ENCODE results near the gene TMEM140. TPM values are rescaled to one million over a fixed set of nuclear protein-coding genes. Genes with fewer than 3 reads are reported as not detected.
A peak's percentile ranks its signal among the peaks of the same experiment; 100 is the strongest.

The TMEM140 gene
- polyA plus RNA-seq, 1 donor (not counting 4 experiments of a cell fraction or from before 2014, with no cell fraction given) = 0.17 TPM

GRCh38 chr7:135200821-135201331 lies 53.0 kb downstream of the TMEM140 start:
- H3K4me3 ChIP-seq (ENCODE audit: control insufficient read depth in 2 of 3, extremely low read depth in 1 of 3, insufficient read depth in 2 of 3, low read depth in 1 of 3, low read length in 3 of 3) = no peak overlapping the region
- peaks cover 16% of the 10 kb centered on the region for H3K79me2 ChIP-seq (ENCODE audit: control insufficient read depth, insufficient read depth, low read length)
- dilution Hi-C loops (cut with MboI; ENCODE audit: extremely low pct_ligation_motif_present, low sequenced_read_pairs) = no loop called here
- no peak overlapping the region for H3K27ac ChIP-seq (ENCODE audit: control insufficient read depth, insufficient read depth, low read length)
- no peak overlapping the region for H2AFZ ChIP-seq (ENCODE audit: control insufficient read depth, low read length)
- peaks cover 22% of the 10 kb centered on the region for H3K4me1 ChIP-seq (ENCODE audit: control insufficient read depth, extremely low read depth, insufficient read depth, low read length)
- no peaks in the 10 kb centered on the region for H3K27me3 ChIP-seq (ENCODE audit: control insufficient read depth, extremely low read depth, insufficient read depth, low read length)
- no peak overlapping the region for H3K9ac ChIP-seq (ENCODE audit: control insufficient read depth, extremely low read depth, insufficient read depth, low read length)
- FAIRE-seq = peak; percentile 73
- peaks cover 29 to 46% of the 10 kb centered on the region in 2 experiments for H3K36me3 ChIP-seq (ENCODE audit: control insufficient read depth in 2 of 2, extremely low read depth in 1 of 2, insufficient read depth in 2 of 2, low read length in 2 of 2)
- no peaks in the 10 kb centered on the region for H3K9me1 ChIP-seq (ENCODE audit: control insufficient read depth, extremely low read depth, insufficient read depth, low read length)
- H4K20me1 ChIP-seq (ENCODE audit: control insufficient read depth, extremely low read depth, insufficient read depth, low read length) = no peaks in the 10 kb centered on the region
- H3K9me3 ChIP-seq (ENCODE audit: control insufficient read depth, low read depth, low read length) = no peaks in the 10 kb centered on the region
- H3K4me2 ChIP-seq (ENCODE audit: control insufficient read depth, extremely low read depth, insufficient read depth, low read depth, low read length) = no peak overlapping the region
- no peak for TF ChIP-seq EZH2 (IDR thresholded peaks at IDR 0.05; ENCODE audit: low read length)
- DNase-seq (ENCODE audit: low read depth, low spot score) = no peak

- H3K4me3 ChIP-seq (ENCODE audit: control insufficient read depth in 2 of 3, extremely low read depth in 1 of 3, insufficient read depth in 2 of 3, low read depth in 1 of 3, low read length in 3 of 3) = no peak overlapping the region
- H3K4me1 ChIP-seq (ENCODE audit: control insufficient read depth, extremely low read depth, insufficient read depth, low read length) = peaks cover 22% of the 10 kb centered on the region
- DNase-seq (ENCODE audit: low read depth, low spot score) (no peak), FAIRE-seq (no peak)
- no peaks in the 10 kb centered on the region for H3K9me3 ChIP-seq (ENCODE audit: control insufficient read depth, low read depth, low read length)
- no peaks in the 10 kb centered on the region for H3K9me1 ChIP-seq (ENCODE audit: control insufficient read depth, extremely low read depth, insufficient read depth, low read length)
- H2AFZ ChIP-seq (ENCODE audit: control insufficient read depth, low read length) = no peak overlapping the region
- H3K27ac ChIP-seq (ENCODE audit: control insufficient read depth, insufficient read depth, low read length) = no peak overlapping the region
- no peak overlapping the region for H3K9ac ChIP-seq (ENCODE audit: control insufficient read depth, extremely low read depth, insufficient read depth, low read length)
- TF ChIP-seq EZH2 (IDR thresholded peaks at IDR 0.05; ENCODE audit: low read length) (no peak), CTCF (optimal IDR thresholded peaks at IDR 0.05 in 1 of 3, IDR thresholded peaks at IDR 0.05 in 1 of 3, conservative IDR thresholded peaks at IDR 0.05 in 1 of 3; ENCODE audit: extremely low read depth in 1 of 3, insufficient read depth in 2 of 3, low read length in 3 of 3) (no peak)
- H4K20me1 ChIP-seq (ENCODE audit: control insufficient read depth, extremely low read depth, insufficient read depth, low read length) = no peaks in the 10 kb centered on the region
- H3K4me2 ChIP-seq (ENCODE audit: control insufficient read depth, extremely low read depth, insufficient read depth, low read depth, low read length) = no peak overlapping the region
- dilution Hi-C loops (cut with MboI; ENCODE audit: extremely low pct_ligation_motif_present, low sequenced_read_pairs) = no loop called here
- H3K27me3 ChIP-seq (ENCODE audit: control insufficient read depth, extremely low read depth, insufficient read depth, low read length) = no peaks in the 10 kb centered on the region
- H3K36me3 ChIP-seq (ENCODE audit: control insufficient read depth in 2 of 2, extremely low read depth in 1 of 2, insufficient read depth in 2 of 2, low read length in 2 of 2) = peaks cover 25 to 46% of the 10 kb centered on the region in 2 experiments
- H3K79me2 ChIP-seq (ENCODE audit: control insufficient read depth, insufficient read depth, low read length) = peaks cover 16% of the 10 kb centered on the region
Observed at GRCh38 chr7:135201350-135201749, 53.5 kb downstream of the TMEM140 start.

GRCh38 chr7:135204341-135204749 lies 56.5 kb downstream of the TMEM140 start:
- Histone ChIP-seq H3K36me3 (ENCODE audit: control insufficient read depth in 2 of 2, extremely low read depth in 1 of 2, insufficient read depth in 2 of 2, low read length in 2 of 2) (peaks cover 12 to 29% of the 10 kb centered on the region in 2 experiments), H3K4me2 (ENCODE audit: control insufficient read depth, extremely low read depth, insufficient read depth, low read depth, low read length) (peak overlapping the region; percentile 31), H4K20me1 (ENCODE audit: control insufficient read depth, extremely low read depth, insufficient read depth, low read length) (no peaks in the 10 kb centered on the region), H3K27me3 (ENCODE audit: control insufficient read depth, extremely low read depth, insufficient read depth, low read length) (no peaks in the 10 kb centered on the region), H3K79me2 (ENCODE audit: control insufficient read depth, insufficient read depth, low read length) (peaks cover 30% of the 10 kb centered on the region), H3K9me1 (ENCODE audit: control insufficient read depth, extremely low read depth, insufficient read depth, low read length) (no peaks in the 10 kb centered on the region), H3K4me3 (ENCODE audit: control insufficient read depth in 2 of 3, extremely low read depth in 1 of 3, insufficient read depth in 2 of 3, low read depth in 1 of 3, low read length in 3 of 3) (no peak overlapping the region), H3K9ac (ENCODE audit: control insufficient read depth, extremely low read depth, insufficient read depth, low read length) (no peak overlapping the region), H3K27ac (ENCODE audit: control insufficient read depth, insufficient read depth, low read length) (no peak overlapping the region), H3K4me1 (ENCODE audit: control insufficient read depth, extremely low read depth, insufficient read depth, low read length) (peaks cover 28% of the 10 kb centered on the region), H3K9me3 (ENCODE audit: control insufficient read depth, low read depth, low read length) (no peaks in the 10 kb centered on the region), H2AFZ (ENCODE audit: control insufficient read depth, low read length) (no peak overlapping the region)
- FAIRE-seq (no peak), DNase-seq (ENCODE audit: low read depth, low spot score) (no peak)
- TF ChIP-seq EZH2 (IDR thresholded peaks at IDR 0.05; ENCODE audit: low read length) (no peak), CTCF (optimal IDR thresholded peaks at IDR 0.05 in 1 of 3, IDR thresholded peaks at IDR 0.05 in 1 of 3, conservative IDR thresholded peaks at IDR 0.05 in 1 of 3; ENCODE audit: extremely low read depth in 1 of 3, insufficient read depth in 2 of 3, low read length in 3 of 3) (no peak)
- dilution Hi-C loops (cut with MboI; ENCODE audit: extremely low pct_ligation_motif_present, low sequenced_read_pairs) = no loop called here
